H9 (cell line): ENCODE results near the gene MRO. TPM values are rescaled to one million over a fixed set of nuclear protein-coding genes. Genes with fewer than 3 reads are reported as not detected.

Experiments
- DNase-seq: peaks from one replicate; pipeline ENCODE4 v3.0.0-alpha.2; 2017
- H2AFZ ChIP-seq: one replicate; pipeline ENCODE4 v1.6.1; 2013; ENCODE audit warnings: mild to moderate bottlenecking, low read length, control low read depth, moderate library complexity
- H2AK5ac ChIP-seq: 2 replicates; pipeline ENCODE4 v1.6.1; 2013; ENCODE audit warnings: low read length, control low read depth, mixed read lengths; ENCODE audit not compliant: insufficient read length
- H2BK120ac ChIP-seq: one replicate; pipeline ENCODE4 v1.6.1; 2013; ENCODE audit warnings: low read depth, mild to moderate bottlenecking, low read length, control low read depth, inconsistent platforms; ENCODE audit not compliant: poor library complexity, severe bottlenecking
- H2BK12ac ChIP-seq: 2 replicates; pipeline ENCODE4 v1.6.1; 2013; ENCODE audit warnings: low read length, control low read depth, mixed read lengths, low read depth; ENCODE audit not compliant: insufficient read length
- H2BK15ac ChIP-seq: 2 replicates; pipeline ENCODE4 v1.6.1; 2013; ENCODE audit warnings: low read depth, low read length, control low read depth
- H2BK20ac ChIP-seq: one replicate; pipeline ENCODE4 v1.6.1; 2013; ENCODE audit warnings: low read depth, mild to moderate bottlenecking, low read length, control low read depth, inconsistent platforms; ENCODE audit not compliant: poor library complexity, severe bottlenecking
- H2BK5ac ChIP-seq: 2 replicates; pipeline ENCODE4 v1.6.1; 2013; ENCODE audit warnings: low read length, control low read depth, mixed read lengths; ENCODE audit not compliant: insufficient read length
- H3K14ac ChIP-seq: 2 replicates; pipeline ENCODE4 v1.6.1; 2013; ENCODE audit warnings: low read length, control low read depth; ENCODE audit not compliant: insufficient read depth
- H3K18ac ChIP-seq: 2 replicates; pipeline ENCODE4 v1.6.1; 2013; ENCODE audit warnings: low read depth, mild to moderate bottlenecking, mixed read lengths, low read length, control low read depth; ENCODE audit not compliant: insufficient read length
- H3K23ac ChIP-seq: 2 replicates; pipeline ENCODE4 v1.6.1; 2013; ENCODE audit warnings: low read length, control low read depth, mixed read lengths, low read depth; ENCODE audit not compliant: insufficient read length
- H3K23me2 ChIP-seq: 2 replicates; pipeline ENCODE4 v1.6.1; 2013; ENCODE audit warnings: low read depth, mild to moderate bottlenecking, mixed read lengths, low read length, control low read depth; ENCODE audit not compliant: insufficient read length, poor library complexity, severe bottlenecking
- H3K27ac ChIP-seq: 2 replicates; pipeline ENCODE4 v1.5.1; 2013; ENCODE audit warnings: low read length, control low read depth, mixed read lengths, low read depth; ENCODE audit not compliant: insufficient read length
- H3K27me3 ChIP-seq: 2 replicates; pipeline ENCODE4 v1.6.1; 2013; ENCODE audit warnings: low read length, control low read depth, inconsistent platforms; ENCODE audit not compliant: insufficient read depth
- H3K4ac ChIP-seq: 2 replicates; pipeline ENCODE4 v1.6.1; 2013; ENCODE audit warnings: low read depth, mild to moderate bottlenecking, control low read depth, inconsistent platforms, low read length, moderate library complexity
- H3K4me1 ChIP-seq: 2 replicates; pipeline ENCODE4 v1.6.1; 2013; ENCODE audit warnings: low read length, control low read depth, inconsistent platforms; ENCODE audit not compliant: insufficient read depth
- H3K4me2 ChIP-seq: 2 replicates; pipeline ENCODE4 v1.6.1; 2013; ENCODE audit warnings: low read length, control low read depth, mixed read lengths; ENCODE audit not compliant: insufficient read length, insufficient read depth
- H3K56ac ChIP-seq: 2 replicates; pipeline ENCODE4 v1.6.1; 2013; ENCODE audit warnings: low read depth, mild to moderate bottlenecking, mixed read lengths, low read length, control low read depth; ENCODE audit not compliant: insufficient read length
- H3K79me1 ChIP-seq: 2 replicates; pipeline ENCODE4 v1.6.1; 2013; ENCODE audit warnings: low read depth, mild to moderate bottlenecking, moderate library complexity, low read length, control low read depth, inconsistent platforms; ENCODE audit not compliant: insufficient read depth, poor library complexity, severe bottlenecking
- H3K79me2 ChIP-seq: 2 replicates; pipeline ENCODE4 v1.6.1; 2013; ENCODE audit warnings: low read length, control low read depth, inconsistent platforms; ENCODE audit not compliant: insufficient read depth
- H3K9ac ChIP-seq: 2 replicates; pipeline ENCODE4 v1.6.1; 2013; ENCODE audit warnings: low read length, control low read depth, mixed read lengths; ENCODE audit not compliant: insufficient read length; ENCODE audit errors: extremely low read depth
- H3K9me3 ChIP-seq: one replicate; pipeline ENCODE4 v1.6.1; 2013; ENCODE audit warnings: low read depth, low read length, inconsistent platforms; ENCODE audit not compliant: control insufficient read depth
- H3T11ph ChIP-seq: one replicate; pipeline ENCODE4 v1.6.1; 2013; ENCODE audit warnings: mild to moderate bottlenecking, low read length, control low read depth, inconsistent platforms
- H4K20me1 ChIP-seq: one replicate; pipeline ENCODE4 v1.6.1; 2013; ENCODE audit not compliant: control insufficient read depth, insufficient read length, insufficient read depth
- H4K5ac ChIP-seq: 2 replicates; pipeline ENCODE4 v1.6.1; 2013; ENCODE audit warnings: low read depth, mild to moderate bottlenecking, mixed read lengths, low read length, control low read depth; ENCODE audit not compliant: insufficient read length
- H4K8ac ChIP-seq: replicated peaks from 2 replicates; pipeline ENCODE4 v1.6.1; 2013; ENCODE audit warnings: low read length, control low read depth, mixed read lengths, low read depth; ENCODE audit not compliant: insufficient read length
- H4K91ac ChIP-seq: 2 replicates; pipeline ENCODE4 v1.6.1; 2013; ENCODE audit warnings: low read depth, mild to moderate bottlenecking, moderate library complexity, mixed read lengths, low read length, control low read depth; ENCODE audit not compliant: insufficient read length
- H3K27ac Mint-ChIP-seq, 3 experiments: 2 replicates in 2 of 3; 3 replicates in 1 of 3; pipeline ENCODE4 v1.8.0; 2020 to 2021; ENCODE audit warnings: mixed read lengths in 3 of 3, mild to moderate bottlenecking in 1 of 3, moderate library complexity in 1 of 3
- H3K27me3 Mint-ChIP-seq: 2 replicates; pipeline ENCODE4 v1.8.0; 2021; ENCODE audit warnings: low read depth, mild to moderate bottlenecking, moderate library complexity, mixed read lengths
- H3K36me3 Mint-ChIP-seq, 3 experiments: 2 replicates in 2 of 3; 3 replicates in 1 of 3; pipeline ENCODE4 v1.8.0; 2020 to 2021; ENCODE audit warnings: low read depth in 3 of 3, mixed read lengths in 3 of 3; ENCODE audit not compliant: insufficient read depth in 1 of 3
- H3K4me1 Mint-ChIP-seq, 2 experiments: 2 replicates each; pipeline ENCODE4 v1.8.0; 2020; ENCODE audit warnings: mixed read lengths in 2 of 2
- H3K4me3 Mint-ChIP-seq, 2 experiments: 2 replicates in 1 of 2; 3 replicates in 1 of 2; pipeline ENCODE4 v1.8.0; 2020 to 2021; ENCODE audit warnings: mild to moderate bottlenecking in 2 of 2, mixed read lengths in 2 of 2, moderate library complexity in 1 of 2
- H3K9me3 Mint-ChIP-seq, 2 experiments: 2 replicates in 1 of 2; 3 replicates in 1 of 2; pipeline ENCODE4 v1.8.0; 2020; ENCODE audit warnings: mild to moderate bottlenecking in 2 of 2, mixed read lengths in 2 of 2, moderate library complexity in 1 of 2
- WGBS: extraction: QIAGEN DNeasy Blood & Tissue Kit; methylation state at CpG from one replicate; pipeline ENCODE4 v1.1.7; 2013; ENCODE audit warnings: missing lambda C conversion rate, low lambda C conversion rate, mixed read lengths; ENCODE audit not compliant: insufficient read length; ENCODE audit errors: extremely low coverage; 5-methylcytosine and 5-hydroxymethylcytosine counted together
- total RNA-seq: library from RNA; stranded (reverse); gene quantifications from 2 replicates; pipeline ENCODE4 v1.2.1, GENCODE V29; 2021
- TF ChIP-seq, protein P1 (sequence below): fragments of 200-600 bp; sonication (generic); conservative IDR thresholded peaks from 3 replicates; pipeline ENCODE4 v1.8.0; 2021; ENCODE audit warnings: antibody characterized with exemption, mild to moderate bottlenecking

Gene MRO
- total RNA-seq, 1 experiment from 2014 or later = 0.57 TPM

DNA sequence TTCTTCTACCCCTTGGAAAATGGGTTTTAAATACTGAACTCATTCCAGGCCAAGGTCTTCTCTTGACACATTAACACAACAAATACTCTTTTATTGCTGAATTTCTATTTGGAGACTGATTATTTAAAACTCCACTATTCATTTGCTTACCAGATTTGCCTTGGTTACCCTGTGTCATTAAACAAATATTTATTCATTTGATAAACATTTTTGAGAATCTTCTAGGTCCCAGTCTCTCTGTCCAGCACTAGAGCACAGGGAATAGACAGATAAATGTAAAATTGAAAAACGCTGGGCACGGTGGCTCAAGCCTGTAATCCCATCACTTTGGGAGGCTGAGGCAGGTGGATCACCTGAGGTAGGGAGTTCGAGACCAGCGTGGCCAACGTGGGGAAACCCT, 9.8 kb upstream of the MRO start:
- no peaks in the 10 kb centered on the region for H3K79me2 ChIP-seq
- no CpG with 5 or more reads among the region's 5 CpGs for WGBS
- no peak overlapping the region for H2BK15ac ChIP-seq
- no peaks in the 10 kb centered on the region for H3K79me1 ChIP-seq
- no peaks in the 10 kb centered on the region for H4K20me1 ChIP-seq
- no peak overlapping the region for H4K8ac ChIP-seq
- Mint-ChIP-seq H3K36me3 (no peaks in the 10 kb centered on the region), H3K4me3 (no peak overlapping the region), H3K9me3 (no peaks in the 10 kb centered on the region), H3K27ac (no peak overlapping the region), H3K27me3 (no peaks in the 10 kb centered on the region), H3K4me1 (peaks cover 13 to 23% of the 10 kb centered on the region in 2 experiments)
- no peak overlapping the region for H2BK20ac ChIP-seq
- H3T11ph ChIP-seq = no peak overlapping the region
- no peaks in the 10 kb centered on the region for H3K9me3 ChIP-seq
- no peak overlapping the region for H2BK12ac ChIP-seq
- H3K27ac ChIP-seq = no peak overlapping the region
- H3K56ac ChIP-seq = no peak overlapping the region
- DNase-seq = no peak
- no peak overlapping the region for H3K18ac ChIP-seq
- TF ChIP-seq, protein P1, sequence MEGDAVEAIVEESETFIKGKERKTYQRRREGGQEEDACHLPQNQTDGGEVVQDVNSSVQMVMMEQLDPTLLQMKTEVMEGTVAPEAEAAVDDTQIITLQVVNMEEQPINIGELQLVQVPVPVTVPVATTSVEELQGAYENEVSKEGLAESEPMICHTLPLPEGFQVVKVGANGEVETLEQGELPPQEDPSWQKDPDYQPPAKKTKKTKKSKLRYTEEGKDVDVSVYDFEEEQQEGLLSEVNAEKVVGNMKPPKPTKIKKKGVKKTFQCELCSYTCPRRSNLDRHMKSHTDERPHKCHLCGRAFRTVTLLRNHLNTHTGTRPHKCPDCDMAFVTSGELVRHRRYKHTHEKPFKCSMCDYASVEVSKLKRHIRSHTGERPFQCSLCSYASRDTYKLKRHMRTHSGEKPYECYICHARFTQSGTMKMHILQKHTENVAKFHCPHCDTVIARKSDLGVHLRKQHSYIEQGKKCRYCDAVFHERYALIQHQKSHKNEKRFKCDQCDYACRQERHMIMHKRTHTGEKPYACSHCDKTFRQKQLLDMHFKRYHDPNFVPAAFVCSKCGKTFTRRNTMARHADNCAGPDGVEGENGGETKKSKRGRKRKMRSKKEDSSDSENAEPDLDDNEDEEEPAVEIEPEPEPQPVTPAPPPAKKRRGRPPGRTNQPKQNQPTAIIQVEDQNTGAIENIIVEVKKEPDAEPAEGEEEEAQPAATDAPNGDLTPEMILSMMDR = no peak
- H3K4me1 ChIP-seq = peaks cover 3% of the 10 kb centered on the region; the same call in 1 of the 2 replicates
- H4K91ac ChIP-seq = no peak overlapping the region
- H3K4me2 ChIP-seq = no peak overlapping the region
- no peak overlapping the region for H2AK5ac ChIP-seq
- no peak overlapping the region for H2BK120ac ChIP-seq
- H3K9ac ChIP-seq = no peak overlapping the region
- no peak overlapping the region for H2AFZ ChIP-seq
- H3K4ac ChIP-seq = no peak overlapping the region
- H3K23ac ChIP-seq = no peak overlapping the region
- no peak overlapping the region for H3K14ac ChIP-seq
- no peaks in the 10 kb centered on the region for H3K23me2 ChIP-seq
- no peak overlapping the region for H4K5ac ChIP-seq
- H2BK5ac ChIP-seq = no peak overlapping the region
- no peaks in the 10 kb centered on the region for H3K27me3 ChIP-seq
